ENCODE measurements around the gene LSM14B.
A peak's percentile ranks its signal among the peaks of the same experiment; 100 is the strongest.

LSM14B gene

GRCh38 chr20:62133051-62133845 is 11.0 kb downstream of the LSM14B start:
- no peak for DNase-seq

DNA sequence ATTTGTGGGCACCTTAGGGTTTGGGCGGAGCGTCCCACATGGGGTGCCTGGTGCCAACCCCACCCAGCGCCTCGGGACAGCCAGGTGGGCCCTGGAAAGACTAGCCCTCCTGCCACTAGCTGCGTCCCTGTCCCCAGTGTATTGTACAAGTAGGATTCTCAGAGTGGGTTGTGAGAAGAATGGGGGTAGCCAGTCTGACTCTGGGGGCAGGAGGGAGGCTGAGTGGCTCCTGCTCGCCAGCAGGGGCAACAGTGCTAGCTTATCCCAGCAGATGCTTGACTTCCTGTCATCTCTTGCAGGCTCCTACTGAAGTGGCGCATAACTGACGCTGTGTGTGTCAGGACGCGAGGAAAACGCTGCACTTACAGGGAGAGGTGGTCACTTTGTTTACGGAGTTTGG is 11.6 kb downstream of the LSM14B start:
- DNase-seq, result peak; percentile 72

- no peak for DNase-seq
Measured at GRCh38 chr20:62134735-62135231, 12.5 kb downstream of the LSM14B start.

GRCh38 chr20:62135573-62136266 is 13.4 kb downstream of the LSM14B start:
- no peak for DNase-seq

GRCh38 chr20:62136283-62137091 is 14.2 kb downstream of the LSM14B start:
- peak; percentile 83 for DNase-seq

DNA sequence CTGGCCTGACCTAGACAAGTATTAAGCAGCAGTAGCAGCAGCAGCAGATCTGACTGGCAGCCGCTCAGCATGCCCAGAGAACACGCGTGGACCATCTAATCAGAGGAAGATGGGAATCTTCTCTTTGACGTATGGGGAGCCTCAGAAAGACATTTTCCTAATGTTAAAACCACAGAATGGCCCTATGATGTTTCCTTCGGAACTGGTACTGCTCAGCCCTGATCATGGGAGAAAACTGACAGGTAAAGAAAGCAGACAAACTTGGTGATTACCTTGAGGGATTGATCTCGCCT is 14.8 kb downstream of the LSM14B start:
- DNase-seq, result no peak

DNA sequence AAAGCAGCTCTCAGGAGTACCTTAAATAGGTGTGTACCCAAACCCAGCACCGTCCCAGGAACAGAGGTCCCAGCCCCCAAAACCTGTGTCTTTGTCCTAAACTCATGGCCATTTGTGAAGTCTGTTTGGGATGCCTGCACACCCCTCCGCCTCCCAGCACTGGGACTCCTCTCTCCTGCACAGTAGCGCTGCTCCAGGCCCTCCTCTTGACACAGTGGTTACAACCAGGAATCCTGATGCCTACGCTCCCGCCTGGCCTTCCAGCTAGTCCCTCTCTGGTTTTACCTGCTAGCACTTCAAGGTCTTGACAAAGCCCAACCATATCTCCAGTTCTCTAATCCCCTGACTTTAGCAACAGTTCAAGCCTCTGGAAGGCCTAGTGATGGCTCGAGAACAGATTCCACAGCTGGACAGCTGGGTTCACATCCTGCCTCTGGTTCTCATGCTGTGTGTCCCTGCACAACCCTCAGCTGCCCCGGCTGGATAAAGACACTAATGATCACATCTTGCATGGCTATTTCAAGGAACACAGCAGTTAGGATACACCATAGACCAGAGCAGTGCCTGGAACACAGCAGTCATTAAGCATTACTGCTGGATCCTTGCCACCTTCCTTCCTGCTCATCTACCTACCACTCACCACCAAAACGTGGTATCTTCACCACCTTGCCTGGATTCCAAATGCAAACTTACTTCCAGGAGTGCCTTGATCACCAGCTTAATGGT is 15.4 kb downstream of the LSM14B start:
- no peak for DNase-seq

DNA sequence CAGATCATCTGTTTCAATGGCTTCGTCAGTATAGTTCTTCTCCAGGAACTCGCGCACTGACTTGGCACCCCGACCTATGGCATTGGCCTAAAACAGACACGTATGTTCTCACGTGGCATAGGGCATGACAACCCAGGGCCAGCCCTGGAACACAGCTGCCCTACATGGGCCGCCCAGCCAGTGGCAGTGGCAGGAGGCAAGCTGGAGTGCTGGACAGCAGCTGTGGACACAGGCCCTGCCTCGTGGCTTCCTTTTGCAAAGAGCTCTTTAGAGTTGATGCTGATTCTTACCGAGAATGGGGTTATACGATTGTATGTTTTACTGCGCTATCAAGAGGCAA is 15.9 kb downstream of the LSM14B start:
- no peak for DNase-seq

- DNase-seq, result no peak
Measured at GRCh38 chr20:62138912-62139311, 16.6 kb downstream of the LSM14B start.

GRCh38 chr20:62139636-62140035 is 17.4 kb downstream of the LSM14B start:
- no peak for DNase-seq

DNA sequence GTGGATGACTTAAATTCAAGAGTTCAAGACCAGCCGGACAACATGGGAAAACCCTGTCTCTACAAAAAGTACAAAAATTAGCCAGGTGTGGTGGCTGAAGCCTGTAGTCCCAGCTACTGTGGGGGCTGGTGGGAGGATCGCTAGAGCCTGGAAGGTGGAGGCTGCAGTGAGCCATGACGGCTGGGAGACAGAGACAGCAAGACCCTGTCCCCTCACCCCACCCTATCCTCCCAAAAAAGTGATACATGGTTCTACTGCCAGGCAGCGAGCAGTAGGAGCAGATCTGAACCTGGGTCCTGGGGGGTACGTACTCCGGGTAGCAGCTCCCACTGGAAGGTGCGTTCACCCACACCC is 18.7 kb downstream of the LSM14B start:
- no peak for DNase-seq

GRCh38 chr20:62141397-62142251 is 19.3 kb downstream of the LSM14B start:
- DNase-seq, result no peak

- no peak for DNase-seq
Measured at GRCh38 chr20:62142252-62143080, 20.2 kb downstream of the LSM14B start.

GRCh38 chr20:62143081-62143956 is 21.0 kb downstream of the LSM14B start, which contains the start of the genes PSMA7 and SS18L1:
TSS of gene PSMA7 (minus strand) at chr20:62143394. CDS start at chr20:62143303, 91 bp downstream.
TSS of gene SS18L1 (plus strand) at chr20:62143769. CDS start at chr20:62143821, 52 bp downstream.
- peak; percentile 98 for DNase-seq

DNA sequence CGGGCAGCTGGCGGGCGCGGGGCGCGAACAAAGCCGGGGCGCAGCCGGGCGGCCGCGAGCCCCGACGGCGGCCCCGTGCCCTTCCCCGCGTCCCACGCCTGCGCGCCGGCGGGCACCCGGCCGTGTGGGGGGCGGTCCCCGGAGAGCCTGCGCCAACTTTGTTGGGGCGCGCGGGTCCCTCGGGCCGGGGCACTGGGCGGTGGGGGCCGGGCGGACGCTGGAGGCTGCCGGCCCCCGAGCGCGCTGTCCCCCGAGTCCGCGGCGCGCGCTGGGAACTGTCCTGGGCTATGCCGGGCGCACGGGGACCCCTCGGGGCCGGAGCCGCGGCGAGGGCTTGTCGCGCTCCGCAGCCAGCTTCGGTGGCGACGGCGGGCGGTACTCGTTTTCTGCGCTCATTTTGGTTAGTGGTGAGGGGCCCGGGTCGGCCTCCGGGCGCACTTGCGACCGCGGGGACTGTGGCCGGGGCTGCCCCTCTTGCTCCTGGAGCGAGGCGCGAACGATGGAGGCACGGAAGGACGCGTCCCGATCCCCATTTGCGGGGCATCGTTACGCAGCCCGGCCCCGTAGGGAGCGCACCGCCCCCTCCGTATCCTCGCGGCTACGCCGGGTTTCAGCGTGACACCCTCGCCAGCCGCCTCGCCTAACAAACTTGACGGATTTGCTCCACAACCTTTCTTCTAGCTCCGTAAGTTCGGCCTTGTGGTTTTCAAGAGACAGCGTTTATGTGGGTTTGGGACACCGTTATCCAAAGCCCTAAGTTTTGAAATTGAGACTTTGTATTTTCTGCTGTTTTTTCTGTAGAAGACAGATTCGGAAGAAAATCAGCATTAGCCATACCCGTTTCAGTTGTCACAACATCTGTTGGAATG is 21.9 kb downstream of the LSM14B start:
- DNase-seq, result peak; percentile 93

GRCh38 chr20:62145688-62146018 is 23.4 kb downstream of the LSM14B start:
- DNase-seq, result no peak

DNA sequence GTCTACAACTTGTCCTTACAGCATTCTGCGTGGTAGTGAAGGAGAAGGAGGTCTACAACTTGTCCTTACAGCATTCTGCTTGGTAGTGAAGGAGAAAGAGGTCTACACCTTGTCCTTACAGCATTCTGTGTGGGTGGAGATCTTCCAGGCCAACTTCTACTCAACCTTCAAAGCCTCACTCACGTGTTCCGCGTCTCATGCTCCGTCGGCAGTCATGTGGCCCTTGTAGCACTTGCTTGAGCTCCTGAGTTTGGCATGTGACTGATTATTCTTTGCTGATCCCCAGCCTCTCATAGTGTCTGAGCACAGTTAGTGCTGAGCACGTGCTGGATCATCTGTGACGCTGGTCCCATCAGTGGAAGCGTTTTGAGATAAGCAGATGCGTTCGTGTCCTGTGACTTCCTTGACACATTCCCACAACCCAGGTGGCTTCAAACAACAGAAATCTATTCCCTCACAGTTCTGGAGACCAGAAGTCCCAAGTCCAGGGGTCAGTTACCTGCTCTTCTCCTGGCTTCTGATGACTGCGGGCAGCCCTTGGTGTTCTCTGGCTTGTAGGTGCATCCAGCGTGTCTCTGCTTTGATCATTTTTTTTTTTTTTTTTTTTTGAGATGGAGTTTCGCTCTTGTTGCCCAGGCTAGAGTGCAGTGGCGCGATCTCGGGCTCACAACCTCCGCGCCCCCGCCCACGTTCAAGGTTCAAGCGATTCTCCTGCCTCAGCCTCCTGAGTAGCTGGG is 23.9 kb downstream of the LSM14B start:
- DNase-seq, result no peak

DNA sequence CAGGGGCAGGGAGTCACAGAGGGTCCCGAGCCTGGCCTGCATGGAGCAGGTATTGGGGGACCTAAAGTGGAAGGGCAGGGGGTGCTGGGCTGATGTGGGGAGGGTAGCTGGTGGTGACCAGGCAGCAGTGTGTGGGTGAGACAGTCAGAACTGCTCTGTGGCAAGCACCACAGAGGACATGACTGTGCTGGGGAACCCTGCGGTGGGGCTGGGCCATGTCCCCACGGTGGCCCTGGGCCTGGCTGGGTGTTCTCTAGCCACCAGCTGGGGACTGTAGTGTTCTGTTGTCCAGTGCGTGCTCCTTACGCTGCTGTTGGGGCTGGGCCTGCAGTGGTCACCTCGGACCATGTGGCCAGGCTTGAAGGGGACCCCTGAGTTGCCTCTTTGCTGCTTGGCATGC is 24.9 kb downstream of the LSM14B start:
- no peak for DNase-seq
